ENCODE data around the gene RARRES2. TPM values are rescaled to one million over a fixed set of nuclear protein-coding genes. Genes with fewer than 3 reads are reported as not detected.

Gene RARRES2
- total and polyA plus RNA-seq, 2 of the 13 experiments (the other 11 are each of a cell fraction or from before 2014, with no cell fraction given), result 134 to 172 TPM

- in situ Hi-C loops (cut with HindIII; ENCODE audit: extremely low pct_ligation_motif_present, low pct_unique_long_range_greater_than_20kb), result no loop called here
- 52% methylated on average over 8 of the region's 8 CpGs for WGBS (ENCODE audit: low lambda C conversion rate)
- Histone ChIP-seq H4K20me1 (ENCODE audit: insufficient read depth, low read length) (no peaks in the 10 kb centered on the region), H3K4me3 (replicated peaks in 1 of 3; ENCODE audit: insufficient read depth in 1 of 3, low read depth in 2 of 3, low read length in 3 of 3) (no peak overlapping the region), H3K9ac (ENCODE audit: insufficient read depth, low read depth, low read length) (no peak overlapping the region), H3K9me3 (ENCODE audit: low read length) (no peaks in the 10 kb centered on the region), H2AFZ (ENCODE audit: low read length) (peak overlapping the region; percentile 54), H3K36me3 (replicated peaks in 1 of 2; ENCODE audit: control insufficient read depth in 1 of 2, insufficient read depth in 2 of 2, low read length in 2 of 2) (no peaks in the 10 kb centered on the region), H3K4me1 (ENCODE audit: insufficient read depth, low read length) (peaks cover 35% of the 10 kb centered on the region), H3K4me2 (ENCODE audit: low read depth, low read length) (no peak overlapping the region), H3K27ac (ENCODE audit: extremely low read length, insufficient read depth, low read length) (no peak overlapping the region), H3K27me3 (ENCODE audit: control insufficient read depth in 1 of 2, insufficient read depth in 2 of 2, low read length in 2 of 2) (no peaks in the 10 kb centered on the region), H3K79me2 (ENCODE audit: insufficient read depth, low read length) (no peaks in the 10 kb centered on the region)
- DNase-seq (ENCODE audit: low spot score) (no peak), FAIRE-seq (no peak), ATAC-seq (no peak)
- ChIA-PET CTCF (ENCODE audit: low intra/inter-chr PET ratio, low total read pairs) (no interaction called here), POLR2A (interaction anchor here (1.3 to 5.8 kb wide), 2 partner anchors 11 to 18 kb away, joined by 3 to 58 read pairs; partner anchors contain the start of genes RARRES2 and REPIN1)
- intact Hi-C loops (cut with micrococcal nuclease; ENCODE audit: unreplicated experiment), result loop anchor here (10.0 kb wide), 1 partner anchor 67 kb away; no protein-coding TSS in a partner anchor
- no TSS peak for BruUV-seq (replicated peaks)
- no peak for TF ChIP-seq ZNF687 (CRISPR knock-in tag; IDR thresholded peaks at IDR 0.05)
- no peak for TF ChIP-seq MTA3 (CRISPR knock-in tag; IDR thresholded peaks at IDR 0.05)
- TF ChIP-seq U2AF2 (IDR thresholded peaks at IDR 0.05; ENCODE audit: low read depth, low read length), result no peak
- no peak for TF ChIP-seq ZFP36L2 (CRISPR knock-in tag; IDR thresholded peaks at IDR 0.05)
- no peak for TF ChIP-seq ZMYM3 (CRISPR knock-in tag; IDR thresholded peaks at IDR 0.05)
- TF ChIP-seq NR2F2 (IDR thresholded peaks at IDR 0.05; ENCODE audit: borderline replicate concordance, low read depth), result no peak
- no peak for TF ChIP-seq NFIB (CRISPR knock-in tag; IDR thresholded peaks at IDR 0.05; ENCODE audit: borderline replicate concordance)
Observed at GRCh38 chr7:150351587-150352194, 10.3 kb upstream of the RARRES2 start.

Measured in HepG2 (cell line).